NCI-H510A (cell line): Measurements from ENCODE around the gene PAM.

Experiments used
- DNase-seq: peaks from one replicate; lab custom pipeline; 2025; lab: John Stamatoyannopoulos, UW

PAM gene

GRCh38 chr5:102860035-102860434 is 104.9 kb downstream of the PAM start:
- no peak for DNase-seq

DNA sequence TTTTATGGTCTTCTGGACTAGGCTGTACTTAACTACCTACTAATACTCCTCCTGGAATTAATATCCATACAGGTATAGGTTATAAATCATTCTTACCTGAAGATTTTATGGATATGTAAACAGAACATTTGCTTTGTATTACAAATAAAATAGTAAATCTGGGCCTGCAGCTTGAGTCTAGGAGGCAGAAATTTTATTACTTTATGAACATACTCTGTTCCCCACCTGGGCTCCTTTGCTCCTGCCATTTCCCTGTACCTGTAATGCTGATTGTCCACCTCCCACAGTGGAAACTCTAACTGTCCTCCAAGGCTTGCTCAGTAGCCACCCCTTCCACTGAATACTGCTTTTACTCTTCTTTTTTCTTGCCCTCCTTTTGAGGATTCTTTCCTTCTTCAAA is 108.0 kb downstream of the PAM start:
- no peak for DNase-seq

GRCh38 chr5:102863764-102864560 is 108.9 kb downstream of the PAM start:
- no peak for DNase-seq

GRCh38 chr5:102865171-102865509 is 110.0 kb downstream of the PAM start:
- no peak for DNase-seq

- peak; percentile 29 for DNase-seq
Measured at GRCh38 chr5:102865510-102866236, 110.6 kb downstream of the PAM start.

GRCh38 chr5:102866237-102866600 is 111.1 kb downstream of the PAM start:
- no peak for DNase-seq

GRCh38 chr5:102867992-102868662 is 113.0 kb downstream of the PAM start:
- DNase-seq: no peak

DNA sequence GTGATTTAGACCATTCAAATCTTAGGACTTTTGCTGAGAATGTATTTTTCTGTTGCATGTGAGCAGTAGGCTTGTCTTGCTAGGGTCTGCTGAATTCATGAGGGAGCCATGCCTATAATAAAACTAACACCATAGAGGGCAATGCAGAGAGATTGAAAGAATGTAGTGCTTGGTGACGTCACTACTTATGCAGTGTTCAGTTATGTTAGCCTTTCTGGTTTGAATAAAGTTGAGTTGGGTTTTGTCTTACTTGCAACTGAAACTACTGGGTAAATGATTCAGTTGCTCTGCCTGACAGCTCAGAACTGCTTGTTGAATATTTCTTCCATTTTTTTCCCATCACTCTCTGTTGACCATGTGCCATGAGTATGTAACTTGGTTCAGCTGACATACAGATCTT is 114.1 kb downstream of the PAM start:
- DNase-seq: no peak

- no peak for DNase-seq
Measured at GRCh38 chr5:102873379-102873932, 118.4 kb downstream of the PAM start.

DNA sequence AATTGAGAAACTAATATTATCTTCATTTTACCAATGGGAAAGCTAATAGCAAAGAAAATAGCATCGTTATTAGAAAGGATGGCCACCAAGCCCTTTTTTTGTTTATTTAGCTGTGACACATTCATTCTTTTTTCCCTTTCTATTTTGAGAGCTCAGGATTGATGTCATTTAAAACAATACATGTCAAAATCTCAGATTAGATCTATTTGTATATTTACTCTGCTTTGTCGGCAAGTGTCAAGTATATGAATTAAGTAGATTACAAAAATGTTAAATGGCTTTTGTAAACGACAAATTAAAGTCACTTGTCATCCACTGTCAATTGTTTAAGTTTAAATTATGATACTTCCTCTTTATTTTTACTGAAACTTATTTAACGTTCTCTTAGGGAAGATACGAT is 118.9 kb downstream of the PAM start:
- DNase-seq: no peak

GRCh38 chr5:102875721-102876123 is 120.6 kb downstream of the PAM start:
- DNase-seq: no peak

GRCh38 chr5:102876610-102877009 is 121.5 kb downstream of the PAM start:
- DNase-seq: no peak

- no peak for DNase-seq
Measured at GRCh38 chr5:102879741-102880140, 124.6 kb downstream of the PAM start.

GRCh38 chr5:102886586-102886985 is 131.5 kb downstream of the PAM start:
- DNase-seq: no peak

DNA sequence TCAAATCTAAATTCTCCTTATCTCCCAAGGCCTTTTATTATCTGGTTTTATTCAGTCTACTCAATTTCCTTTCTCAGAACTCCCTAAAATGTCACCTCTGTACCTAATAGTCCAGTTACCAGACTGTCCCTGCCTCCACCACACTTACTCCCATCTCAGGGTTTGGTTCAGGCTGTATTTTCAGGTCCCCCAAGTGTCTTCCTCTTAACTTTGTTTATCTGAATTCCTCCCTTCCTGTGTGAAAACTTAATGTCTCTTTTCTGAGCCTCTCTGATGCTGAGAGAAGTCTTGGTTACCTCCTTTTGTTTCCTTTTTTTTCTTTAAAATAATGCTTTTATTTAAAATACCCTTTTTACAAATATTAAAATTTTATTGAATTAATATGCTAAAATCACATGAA is 133.4 kb downstream of the PAM start:
- no peak for DNase-seq

DNA sequence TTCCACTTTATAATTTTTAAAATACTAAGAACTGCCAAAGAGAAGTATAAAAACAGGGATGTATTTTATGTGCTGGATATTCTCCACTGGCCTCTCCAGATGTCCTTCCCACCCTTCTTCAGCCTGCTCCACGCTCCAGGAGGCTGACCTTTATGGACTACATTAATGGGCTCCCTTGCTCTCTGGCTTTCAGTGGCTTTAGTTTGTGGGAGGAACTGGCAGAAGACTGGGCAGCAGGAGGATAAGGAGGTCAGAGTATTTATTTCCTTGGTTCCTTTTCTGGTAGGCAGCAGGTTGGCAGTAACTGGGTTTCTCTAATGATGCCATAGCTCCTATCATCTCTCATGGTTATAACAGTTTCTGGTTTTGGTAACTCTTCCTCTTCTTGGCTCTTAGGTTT is 133.9 kb downstream of the PAM start:
- no peak for DNase-seq

GRCh38 chr5:102890133-102890532 is 135.0 kb downstream of the PAM start:
- no peak for DNase-seq

DNA sequence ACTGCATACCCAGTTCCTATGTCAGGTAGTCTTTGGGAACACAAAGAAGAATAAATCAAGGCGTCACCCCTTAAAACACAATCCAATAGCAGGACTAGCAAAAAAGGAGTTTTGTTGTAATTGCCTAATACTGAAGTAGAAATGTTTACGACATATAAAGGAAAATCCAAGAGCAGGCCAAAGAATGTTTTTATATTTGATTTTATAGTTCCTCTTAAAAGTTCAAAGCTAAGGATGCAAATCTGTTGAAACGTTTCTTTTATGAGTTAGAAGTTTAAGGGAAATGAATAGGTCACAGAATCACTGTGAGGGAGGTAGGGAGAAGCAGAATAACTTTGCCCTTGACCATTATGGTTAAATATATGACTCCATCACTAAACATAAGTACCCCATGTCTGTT is 136.1 kb downstream of the PAM start:
- DNase-seq: no peak

DNA sequence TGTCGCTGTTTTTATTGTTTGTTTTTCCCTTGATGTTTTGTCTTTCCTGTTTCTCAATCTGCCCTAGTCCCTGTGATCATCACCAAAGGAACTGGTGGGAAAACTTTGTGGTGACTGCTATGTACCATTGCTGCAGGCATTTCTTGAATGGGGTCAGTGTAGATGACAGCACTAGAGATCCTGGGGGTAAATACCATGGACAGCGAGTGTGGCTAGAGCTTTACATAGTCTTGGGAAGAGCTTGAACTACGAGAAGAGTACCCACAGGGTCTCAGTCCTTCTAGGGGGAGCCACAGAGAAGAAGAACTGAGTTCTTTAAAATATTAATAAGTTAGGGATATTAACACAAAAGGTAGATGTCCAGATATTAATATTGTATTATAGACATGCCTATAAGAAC is 138.8 kb downstream of the PAM start:
- DNase-seq: no peak

DNA sequence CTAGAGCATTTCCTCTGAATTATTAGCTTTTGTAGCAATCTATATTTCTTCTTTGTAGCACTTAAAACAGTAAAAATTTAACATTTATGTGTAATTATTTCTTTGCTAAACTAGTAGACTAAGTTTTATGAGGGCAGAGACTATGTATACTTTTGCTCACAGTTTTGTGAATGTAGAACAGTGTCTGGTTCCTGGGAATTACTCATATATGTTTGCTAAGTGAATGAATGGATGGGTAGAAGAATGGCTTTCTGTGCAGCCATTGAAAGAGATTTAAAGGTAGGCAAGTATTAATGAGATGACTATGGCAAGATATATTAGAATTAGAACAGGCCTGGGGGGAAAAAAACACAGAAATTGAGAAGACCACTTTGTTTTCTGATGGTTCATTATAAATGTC is 140.1 kb downstream of the PAM start:
- no peak for DNase-seq

DNA sequence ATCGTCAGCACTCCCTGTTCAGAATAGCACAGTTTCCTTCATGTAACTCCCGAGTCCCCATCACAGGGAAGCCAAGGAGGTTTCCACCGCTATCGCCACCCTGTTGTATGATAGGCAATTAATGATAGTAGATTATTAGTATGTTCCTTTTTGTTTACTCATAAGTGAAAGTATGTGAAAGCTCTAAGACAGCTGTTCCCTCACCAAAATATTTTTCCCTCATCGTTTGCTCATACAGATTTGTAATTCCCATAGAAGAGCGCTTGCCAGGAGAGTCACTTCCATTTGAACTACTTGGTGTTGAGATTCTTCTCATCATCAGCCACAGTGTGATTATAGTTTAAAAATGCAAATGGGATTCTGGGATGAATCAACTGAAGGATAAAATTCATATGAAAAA is 140.9 kb downstream of the PAM start:
- no peak for DNase-seq

DNA sequence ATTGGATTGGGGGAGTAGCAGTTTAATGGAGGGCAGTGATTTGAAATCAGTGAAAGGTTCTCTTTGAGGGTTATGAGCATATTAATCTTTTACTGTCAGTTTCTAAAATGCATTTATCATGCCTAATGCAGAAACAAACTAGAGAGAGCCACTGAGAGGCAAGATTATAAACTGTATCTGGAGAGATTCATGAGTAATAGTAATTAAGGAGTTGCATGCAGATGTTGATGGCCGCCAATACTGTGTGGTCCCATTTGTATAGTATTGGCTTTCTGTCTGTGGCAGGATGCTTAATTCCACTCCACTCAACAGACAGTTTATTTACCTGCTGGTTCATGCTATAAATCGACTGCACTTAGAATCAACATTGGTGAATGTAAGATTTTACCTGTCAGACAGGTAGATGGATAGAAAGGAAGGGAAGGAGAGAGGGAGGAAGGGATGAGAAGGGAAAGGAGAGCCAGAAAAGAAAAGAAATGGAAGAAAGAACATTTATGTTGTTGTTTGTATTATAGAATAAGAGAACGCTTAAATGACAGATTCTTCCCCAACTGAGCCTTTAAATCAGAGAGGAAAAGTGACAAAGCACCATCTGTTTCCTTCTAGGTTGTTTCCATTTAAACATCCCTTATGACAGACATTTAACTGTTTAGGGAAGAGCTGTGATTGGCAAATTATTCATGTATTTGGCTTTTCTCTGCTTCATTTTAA is 146.5 kb downstream of the PAM start:
- peak; percentile 4 for DNase-seq

DNA sequence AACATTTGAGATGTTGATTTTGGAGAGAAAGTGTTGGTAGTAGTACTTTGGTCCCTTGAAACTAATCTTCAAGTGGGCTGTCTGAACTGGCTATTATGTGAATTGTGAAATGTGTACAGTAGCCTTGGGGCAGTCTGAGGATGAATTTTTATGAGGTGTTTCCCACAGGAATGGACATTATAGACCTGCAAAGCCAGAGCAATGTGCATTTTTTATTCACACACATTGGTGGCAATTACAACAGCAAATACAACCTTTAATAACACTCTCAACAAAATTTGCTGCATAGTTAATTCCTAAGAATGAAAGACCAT is 147.0 kb downstream of the PAM start:
- DNase-seq: no peak
